ENCODE results near the gene ANTXRL. TPM values are rescaled to one million over a fixed set of nuclear protein-coding genes. Genes with fewer than 3 reads are reported as not detected.
"Not testable (repeated sequence)": the region's sequence is repeated elsewhere in the genome, so short reads cannot be mapped to it uniquely, and the experiment has no call there.

The ANTXRL gene
- polyA plus RNA-seq, 1 experiment: not detected

GRCh38 chr10:46291817-46292572 is 5.2 kb downstream of the ANTXRL start:
- Histone ChIP-seq H3K4me3 (ENCODE audit: low read depth, low read length) (no peak overlapping the region), H3K27me3 (ENCODE audit: control insufficient read depth, insufficient read depth, low read length) (no peaks in the 10 kb centered on the region), H3K36me3 (ENCODE audit: control insufficient read depth, insufficient read depth, low read length) (no peaks in the 10 kb centered on the region)
- CTCF ChIA-PET: no interaction called here
- POLR2A ChIA-PET: no interaction called here
- TF ChIP-seq, protein P1, sequence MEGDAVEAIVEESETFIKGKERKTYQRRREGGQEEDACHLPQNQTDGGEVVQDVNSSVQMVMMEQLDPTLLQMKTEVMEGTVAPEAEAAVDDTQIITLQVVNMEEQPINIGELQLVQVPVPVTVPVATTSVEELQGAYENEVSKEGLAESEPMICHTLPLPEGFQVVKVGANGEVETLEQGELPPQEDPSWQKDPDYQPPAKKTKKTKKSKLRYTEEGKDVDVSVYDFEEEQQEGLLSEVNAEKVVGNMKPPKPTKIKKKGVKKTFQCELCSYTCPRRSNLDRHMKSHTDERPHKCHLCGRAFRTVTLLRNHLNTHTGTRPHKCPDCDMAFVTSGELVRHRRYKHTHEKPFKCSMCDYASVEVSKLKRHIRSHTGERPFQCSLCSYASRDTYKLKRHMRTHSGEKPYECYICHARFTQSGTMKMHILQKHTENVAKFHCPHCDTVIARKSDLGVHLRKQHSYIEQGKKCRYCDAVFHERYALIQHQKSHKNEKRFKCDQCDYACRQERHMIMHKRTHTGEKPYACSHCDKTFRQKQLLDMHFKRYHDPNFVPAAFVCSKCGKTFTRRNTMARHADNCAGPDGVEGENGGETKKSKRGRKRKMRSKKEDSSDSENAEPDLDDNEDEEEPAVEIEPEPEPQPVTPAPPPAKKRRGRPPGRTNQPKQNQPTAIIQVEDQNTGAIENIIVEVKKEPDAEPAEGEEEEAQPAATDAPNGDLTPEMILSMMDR (IDR thresholded peaks at IDR 0.05; ENCODE audit: insufficient read depth, low read depth, low read length): no peak
- DNase-seq (ENCODE audit: low read depth): no peak

DNA sequence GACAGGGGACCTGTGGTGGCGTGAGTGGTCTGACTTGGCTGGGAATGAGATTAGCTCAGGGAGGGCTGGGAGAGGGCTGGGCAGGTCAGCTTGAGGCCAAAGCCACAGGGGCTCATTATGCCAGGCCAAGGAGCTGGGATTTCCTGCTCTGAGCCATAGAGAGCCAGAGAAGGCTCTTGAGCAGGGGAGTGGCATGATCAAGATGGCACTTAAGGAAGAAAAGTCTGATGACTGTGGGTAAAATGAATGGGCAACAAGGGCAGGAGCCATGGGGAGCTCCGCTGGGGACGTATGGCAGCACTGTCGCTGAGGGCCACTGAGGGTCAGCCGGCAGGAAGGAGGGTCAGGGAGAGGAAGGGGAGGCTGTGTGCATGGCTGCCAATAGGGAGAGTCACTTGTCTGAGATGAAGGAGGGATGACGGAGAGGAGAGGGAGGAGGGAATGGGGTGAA is 5.8 kb downstream of the ANTXRL start:
- Histone ChIP-seq H3K36me3 (ENCODE audit: control insufficient read depth, insufficient read depth, low read length) (no peaks in the 10 kb centered on the region), H3K4me3 (ENCODE audit: low read depth, low read length) (no peak overlapping the region), H3K27me3 (ENCODE audit: control insufficient read depth, insufficient read depth, low read length) (no peaks in the 10 kb centered on the region)
- POLR2A ChIA-PET: no interaction called here
- no peak for DNase-seq (ENCODE audit: low read depth)
- CTCF ChIA-PET: no interaction called here
- TF ChIP-seq, protein P1 (IDR thresholded peaks at IDR 0.05; ENCODE audit: insufficient read depth, low read depth, low read length): no peak

- POLR2A ChIA-PET: no interaction called here
- no peak overlapping the region for H3K4me3 ChIP-seq (ENCODE audit: low read depth, low read length)
- CTCF ChIA-PET: no interaction called here
- H3K27me3 ChIP-seq (ENCODE audit: control insufficient read depth, insufficient read depth, low read length): no peaks in the 10 kb centered on the region
- TF ChIP-seq, protein P1 (IDR thresholded peaks at IDR 0.05; ENCODE audit: insufficient read depth, low read depth, low read length): no peak
- H3K36me3 ChIP-seq (ENCODE audit: control insufficient read depth, insufficient read depth, low read length): no peaks in the 10 kb centered on the region
- no peak for DNase-seq (ENCODE audit: low read depth)
These were observed 6.4 kb downstream of the ANTXRL start for GRCh38 chr10:46293228-46293627.

GRCh38 chr10:46293832-46294640 is 7.2 kb downstream of the ANTXRL start:
- ChIA-PET CTCF (interaction anchor here (0.8 kb wide), 1 partner anchor 11 kb away, joined by 4 read pairs; no protein-coding TSS in a partner anchor), POLR2A (no interaction called here)
- Histone ChIP-seq H3K27me3 (ENCODE audit: control insufficient read depth, insufficient read depth, low read length) (no peaks in the 10 kb centered on the region), H3K36me3 (ENCODE audit: control insufficient read depth, insufficient read depth, low read length) (no peaks in the 10 kb centered on the region), H3K4me3 (ENCODE audit: low read depth, low read length) (no peak overlapping the region)
- TF ChIP-seq, protein P1 (IDR thresholded peaks at IDR 0.05; ENCODE audit: insufficient read depth, low read depth, low read length): peak; percentile 39
- DNase-seq (ENCODE audit: low read depth): no peak

GRCh38 chr10:46294641-46295220 is 7.9 kb downstream of the ANTXRL start:
- ChIA-PET POLR2A (no interaction called here), CTCF (interaction anchor here (0.8 kb wide), 1 partner anchor 12 kb away, joined by 4 read pairs; no protein-coding TSS in a partner anchor)
- DNase-seq (ENCODE audit: low read depth): no peak
- H3K4me3 ChIP-seq (ENCODE audit: low read depth, low read length): no peak overlapping the region
- no peaks in the 10 kb centered on the region for H3K27me3 ChIP-seq (ENCODE audit: control insufficient read depth, insufficient read depth, low read length)
- TF ChIP-seq, protein P1 (IDR thresholded peaks at IDR 0.05; ENCODE audit: insufficient read depth, low read depth, low read length): no peak
- H3K36me3 ChIP-seq (ENCODE audit: control insufficient read depth, insufficient read depth, low read length): no peaks in the 10 kb centered on the region

GRCh38 chr10:46295350-46296010 is 8.7 kb downstream of the ANTXRL start:
- H3K36me3 ChIP-seq (ENCODE audit: control insufficient read depth, insufficient read depth, low read length); DNase-seq (ENCODE audit: low read depth); H3K4me3 ChIP-seq (ENCODE audit: low read depth, low read length); H3K27me3 ChIP-seq (ENCODE audit: control insufficient read depth, insufficient read depth, low read length); POLR2A ChIA-PET: not testable (repeated sequence)
- CTCF ChIA-PET: interaction anchor here (1.6 kb wide), 1 partner anchor 67 kb away, joined by 5 read pairs; no protein-coding TSS in a partner anchor

- DNase-seq (ENCODE audit: low read depth); H3K4me3 ChIP-seq (ENCODE audit: low read depth, low read length); H3K36me3 ChIP-seq (ENCODE audit: control insufficient read depth, insufficient read depth, low read length); POLR2A ChIA-PET; H3K27me3 ChIP-seq (ENCODE audit: control insufficient read depth, insufficient read depth, low read length): not testable (repeated sequence)
- CTCF ChIA-PET: interaction anchor here (1.6 kb wide), 1 partner anchor 67 kb away, joined by 5 read pairs; no protein-coding TSS in a partner anchor
These were observed 9.3 kb downstream of the ANTXRL start for GRCh38 chr10:46296086-46296485.

Data from BJ (cell line).